NCI-H226 (cell line): ENCODE data around the gene SPRY4.
"Not testable (repeated sequence)": the region's sequence is repeated elsewhere in the genome, so short reads cannot be mapped to it uniquely, and the experiment has no call there.

ENCODE experiments used
- DNase-seq: peaks from one replicate; pipeline ENCODE4 v3.0.0-alpha.2; 2015

The SPRY4 gene

GRCh38 chr5:142324871-142325724, at the start of gene SPRY4:
Gene SPRY4, minus strand, starts transcription at chr5:142325021. Its CDS starts 9,913 bp downstream, at chr5:142315108.
- DNase-seq: peak; percentile 93

- no peak for DNase-seq
Observed at GRCh38 chr5:142368529-142368928, 43.7 kb upstream of the SPRY4 start.

- DNase-seq: no peak
Observed at GRCh38 chr5:142366007-142366406, 41.2 kb upstream of the SPRY4 start.

GRCh38 chr5:142364251-142365145, 39.7 kb upstream of the SPRY4 start:
- no peak for DNase-seq

- no peak for DNase-seq
Observed at GRCh38 chr5:142363619-142363963, 38.8 kb upstream of the SPRY4 start.

GRCh38 chr5:142362193-142362592, 37.4 kb upstream of the SPRY4 start:
- not testable (repeated sequence) for DNase-seq

- DNase-seq: no peak
Observed at GRCh38 chr5:142360607-142361120, 35.8 kb upstream of the SPRY4 start.

- no peak for DNase-seq
Observed at GRCh38 chr5:142360051-142360498, 35.3 kb upstream of the SPRY4 start.

- DNase-seq: no peak
Observed at GRCh38 chr5:142358648-142359047, 33.8 kb upstream of the SPRY4 start.

GRCh38 chr5:142358121-142358520, 33.3 kb upstream of the SPRY4 start:
- no peak for DNase-seq

GRCh38 chr5:142357469-142358090, 32.8 kb upstream of the SPRY4 start:
- no peak for DNase-seq

GRCh38 chr5:142356716-142357468, 32.1 kb upstream of the SPRY4 start:
- DNase-seq: peak; percentile 77

- DNase-seq: no peak
Observed at GRCh38 chr5:142356349-142356715, 31.5 kb upstream of the SPRY4 start.

GRCh38 chr5:142353071-142353472, 28.3 kb upstream of the SPRY4 start:
- no peak for DNase-seq

- DNase-seq: no peak
Observed at GRCh38 chr5:142350021-142350420, 25.2 kb upstream of the SPRY4 start.

GRCh38 chr5:142346706-142347105, 21.9 kb upstream of the SPRY4 start:
- no peak for DNase-seq

GRCh38 chr5:142344915-142345314, 20.1 kb upstream of the SPRY4 start:
- not testable (repeated sequence) for DNase-seq

- DNase-seq: no peak
Observed at GRCh38 chr5:142343531-142343930, 18.7 kb upstream of the SPRY4 start.

GRCh38 chr5:142342128-142342981, 17.5 kb upstream of the SPRY4 start:
- DNase-seq: no peak

GRCh38 chr5:142339781-142340180, 15.0 kb upstream of the SPRY4 start:
- no peak for DNase-seq

GRCh38 chr5:142334538-142334937, 9.7 kb upstream of the SPRY4 start:
- DNase-seq: no peak
